Measurements from ENCODE around the gene RACGAP1. TPM values are rescaled to one million over a fixed set of nuclear protein-coding genes. Genes with fewer than 3 reads are reported as not detected.

RACGAP1 gene
- total and polyA plus RNA-seq, 2 of the 8 experiments (the other 6 are each of a cell fraction or from before 2014, with no cell fraction given): 18.0 to 66.3 TPM

DNA sequence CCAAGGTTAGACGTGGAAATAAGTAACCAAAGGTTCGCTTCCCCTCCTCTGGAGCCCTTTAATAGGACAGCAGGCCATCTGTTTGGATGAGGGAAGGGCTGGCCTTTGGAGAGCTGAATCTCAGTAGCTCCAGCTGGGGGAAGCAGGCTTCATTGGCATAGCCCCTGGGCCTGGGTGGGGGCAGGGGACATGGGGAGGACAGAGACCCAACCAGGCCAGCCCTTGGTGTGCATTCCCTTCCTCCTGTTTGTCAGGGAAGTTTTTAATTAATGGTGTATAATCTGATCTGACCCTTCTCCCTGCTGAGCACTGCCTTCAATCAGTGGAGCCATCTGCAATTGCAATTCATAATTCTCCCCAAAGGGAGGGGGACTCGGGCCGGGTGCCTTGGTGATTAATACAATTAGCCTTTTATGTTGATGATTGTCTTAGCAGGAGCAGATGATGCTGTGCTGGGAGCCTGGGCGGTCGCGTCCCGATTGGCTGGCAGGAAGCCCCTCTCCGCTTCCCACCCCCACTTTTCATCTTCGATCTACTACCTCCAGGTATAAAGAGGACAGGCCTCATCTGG, 46.2 kb downstream of the RACGAP1 start (continued):
- no peak for TF ChIP-seq BACH1 (IDR thresholded peaks at IDR 0.05; ENCODE audit: low read length)
